Testis (tissue), 2 donors: ENCODE data around the gene BRPF1.

Experiments
- CTCF ChIP-seq, 3 experiments: fragments of 450-650 bp in 2 of 3; fragments of 200-600 bp in 1 of 3; sonication (generic) in 1 of 3; IDR thresholded peaks; one replicate each; pipeline ENCODE4 v1.5.1; 2016 to 2019; ENCODE audit warnings: antibody characterized with exemption in 3 of 3, mild to moderate bottlenecking in 2 of 3, moderate library complexity in 1 of 3
- POLR2A ChIP-seq: fragments of 450-650 bp; IDR thresholded peaks from one replicate; pipeline ENCODE4 v1.6.1; 2017; ENCODE audit warnings: antibody characterized with exemption, mild to moderate bottlenecking, moderate library complexity

GRCh38 chr3:9795207-9795606 lies 63.7 kb downstream of the BRPF1 start:
- TF ChIP-seq CTCF (IDR thresholded peaks at IDR 0.05): no peak
- no peak for TF ChIP-seq POLR2A
